H1 (cell line): ENCODE results near the gene SCP2. TPM values are rescaled to one million over a fixed set of nuclear protein-coding genes. Genes with fewer than 3 reads are reported as not detected.

Source experiments
- CTCF ChIA-PET: fragments of 300-600 bp; sonication (Branson Sonifier 250); formaldehyde crosslinking; loops from one replicate; lab custom pipeline; 2021; ENCODE audit not compliant: partially characterized antibody; lab: Charles Lee
- POLR2A ChIA-PET: fragments of 300-600 bp; sonication (Branson Sonifier 250); formaldehyde crosslinking; loops from one replicate; lab custom pipeline; 2021; ENCODE audit warnings: inconsistent platforms; ENCODE audit not compliant: partially characterized antibody; lab: Charles Lee
- DNase-seq, 2 experiments: peaks; one replicate each; pipeline versions ENCODE4 v3.0.0 to v3.0.0-alpha.2; 2010 to 2022; ENCODE audit warnings: low spot score in 2 of 2, low read depth in 1 of 2, mixed read lengths in 1 of 2
- FAIRE-seq: peaks from 2 replicates; lab custom pipeline; 2011; peaks lifted over from hg19 to GRCh38; lab: Jason Lieb, UNC
- H2AFZ ChIP-seq: 2 replicates; pipeline ENCODE4 v1.8.1; 2012; ENCODE audit warnings: low read length, inconsistent platforms
- H2AK5ac ChIP-seq: 2 replicates; pipeline ENCODE4 v1.6.1; 2013; ENCODE audit warnings: low read depth, low read length
- H2BK120ac ChIP-seq: replicated peaks from 2 replicates; pipeline ENCODE3; 2013; ENCODE audit warnings: low read depth, low read length, inconsistent platforms
- H2BK12ac ChIP-seq: 2 replicates; pipeline ENCODE4 v1.6.1; 2013; ENCODE audit warnings: low read depth, low read length
- H2BK15ac ChIP-seq: 2 replicates; pipeline ENCODE4 v1.6.1; 2013; ENCODE audit warnings: low read length
- H2BK20ac ChIP-seq: 2 replicates; pipeline ENCODE4 v1.6.1; 2013; ENCODE audit warnings: low read length
- H2BK5ac ChIP-seq: 2 replicates; pipeline ENCODE4 v1.6.1; 2013; ENCODE audit warnings: low read depth, low read length
- H3K14ac ChIP-seq: 2 replicates; pipeline ENCODE4 v1.6.1; 2013; ENCODE audit warnings: inconsistent platforms; ENCODE audit not compliant: insufficient read length
- H3K18ac ChIP-seq: 2 replicates; pipeline ENCODE4 v1.6.1; 2013; ENCODE audit warnings: low read length; ENCODE audit errors: extremely low read depth
- H3K23ac ChIP-seq: 2 replicates; pipeline ENCODE4 v1.6.1; 2013; ENCODE audit warnings: inconsistent platforms; ENCODE audit not compliant: insufficient read length
- H3K23me2 ChIP-seq: 2 replicates; pipeline ENCODE4 v1.6.1; 2013; ENCODE audit warnings: low read depth, low read length
- H3K27ac ChIP-seq: 2 replicates; pipeline ENCODE4 v1.6.1; 2011; ENCODE audit warnings: low read depth, low read length, inconsistent platforms
- H3K27me3 ChIP-seq, 4 experiments: replicated peaks in 1 of 4; 1 replicate in 1 of 4; 2 replicates in 3 of 4; pipeline versions ENCODE4 v1.6.1 to v1.8.1; 2011 to 2013; ENCODE audit warnings: low read length in 3 of 4, mild to moderate bottlenecking in 3 of 4, inconsistent platforms in 2 of 4, mixed read lengths in 2 of 4, moderate library complexity in 1 of 4; ENCODE audit not compliant: control insufficient read depth in 3 of 4, insufficient read depth in 3 of 4; ENCODE audit errors: extremely low read depth in 1 of 4
- H3K36me3 ChIP-seq, 4 experiments: 2 replicates each; pipeline versions ENCODE4 v1.6.1 to v1.8.1; 2011 to 2013; ENCODE audit warnings: mild to moderate bottlenecking in 4 of 4, low read length in 3 of 4, moderate library complexity in 2 of 4, control low read depth in 1 of 4, inconsistent platforms in 1 of 4; ENCODE audit not compliant: insufficient read depth in 4 of 4, control insufficient read depth in 2 of 4
- H3K4ac ChIP-seq: replicated peaks from 2 replicates; pipeline ENCODE3; 2013; ENCODE audit warnings: low read length, low read depth, mixed read lengths, inconsistent platforms; ENCODE audit not compliant: insufficient read length
- H3K4me1 ChIP-seq, 4 experiments: replicated peaks in 1 of 4; 1 replicate in 1 of 4; 2 replicates in 3 of 4; pipeline versions ENCODE4 v1.6.1 to v1.8.1; 2011 to 2013; ENCODE audit warnings: low read length in 3 of 4, inconsistent platforms in 2 of 4, mixed read lengths in 1 of 4; ENCODE audit not compliant: insufficient read depth in 4 of 4, control insufficient read depth in 3 of 4
- H3K4me2 ChIP-seq, 2 experiments: 2 replicates each; pipeline versions ENCODE4 v1.6.1 to v1.8.1; 2011 to 2013; ENCODE audit warnings: low read depth in 2 of 2, low read length in 2 of 2, control low read depth in 1 of 2, inconsistent platforms in 1 of 2, mild to moderate bottlenecking in 1 of 2; ENCODE audit not compliant: insufficient read depth in 1 of 2
- H3K4me3 ChIP-seq, 4 experiments: fragments of 200-600, 300-600 bp in 1 of 4; sonication (generic), shearing (Covaris generic), sonication (Bioruptor Twin) in 1 of 4; 2 replicates each; pipeline versions ENCODE4 v1.5.1 to v1.8.1; 2011 to 2016; ENCODE audit warnings: low read length in 4 of 4, low read depth in 3 of 4, control low read depth in 2 of 4, inconsistent platforms in 2 of 4, mild to moderate bottlenecking in 2 of 4, mixed read lengths in 1 of 4, moderate library complexity in 1 of 4; ENCODE audit not compliant: insufficient read depth in 2 of 4; ENCODE audit errors: extremely low read depth in 1 of 4
- H3K56ac ChIP-seq: replicated peaks from 2 replicates; pipeline ENCODE3; 2013; ENCODE audit warnings: low read depth, mild to moderate bottlenecking, mixed read lengths, low read length, inconsistent platforms; ENCODE audit not compliant: insufficient read length
- H3K79me1 ChIP-seq: 2 replicates; pipeline ENCODE4 v1.6.1; 2013; ENCODE audit warnings: low read depth, low read length, control low read depth
- H3K79me2 ChIP-seq, 2 experiments: 2 replicates each; pipeline versions ENCODE4 v1.6.1 to v1.8.1; 2012 to 2013; ENCODE audit warnings: low read length in 2 of 2, mild to moderate bottlenecking in 2 of 2, inconsistent platforms in 1 of 2; ENCODE audit not compliant: insufficient read depth in 2 of 2, control insufficient read depth in 1 of 2
- H3K9ac ChIP-seq, 4 experiments: replicated peaks in 1 of 4; 1 replicate in 1 of 4; 2 replicates in 3 of 4; pipeline versions ENCODE4 v1.6.1 to v1.8.1; 2011 to 2013; ENCODE audit warnings: low read depth in 3 of 4, low read length in 3 of 4, control low read depth in 2 of 4, mild to moderate bottlenecking in 2 of 4, moderate library complexity in 2 of 4, inconsistent platforms in 1 of 4; ENCODE audit errors: extremely low read depth in 1 of 4
- H3K9me3 ChIP-seq, 2 experiments: 2 replicates each; pipeline versions ENCODE4 v1.6.1 to v1.8.1; 2012 to 2013; ENCODE audit warnings: mild to moderate bottlenecking in 2 of 2, moderate library complexity in 2 of 2, control low read depth in 1 of 2, inconsistent platforms in 1 of 2, low read depth in 1 of 2, low read length in 1 of 2, mixed read lengths in 1 of 2; ENCODE audit not compliant: insufficient read depth in 2 of 2
- H4K20me1 ChIP-seq, 2 experiments: replicated peaks in 1 of 2; 2 replicates each; pipeline versions ENCODE3 to v1.8.1; 2011 to 2013; ENCODE audit warnings: inconsistent platforms in 2 of 2, low read length in 2 of 2, mild to moderate bottlenecking in 1 of 2; ENCODE audit not compliant: insufficient read depth in 2 of 2, control insufficient read depth in 1 of 2
- H4K5ac ChIP-seq: 2 replicates; pipeline ENCODE4 v1.6.1; 2013; ENCODE audit warnings: low read length, low read depth, mixed read lengths, inconsistent platforms; ENCODE audit not compliant: insufficient read length
- H4K8ac ChIP-seq: 2 replicates; pipeline ENCODE4 v1.8.0; 2013; ENCODE audit warnings: mild to moderate bottlenecking, moderate library complexity, low read length, inconsistent platforms; ENCODE audit not compliant: insufficient read depth; ENCODE audit errors: extremely low read depth
- H4K91ac ChIP-seq: replicated peaks from 2 replicates; pipeline ENCODE3; 2013; ENCODE audit warnings: low read length, mixed read lengths, inconsistent platforms; ENCODE audit not compliant: insufficient read length
- EP300 ChIP-seq, 2 experiments: IDR thresholded peaks; 1 replicate in 1 of 2; 2 replicates in 1 of 2; pipeline ENCODE4 v1.6.1; 2011 to 2012; ENCODE audit warnings: low read depth in 2 of 2, low read length in 2 of 2, mild to moderate bottlenecking in 2 of 2, borderline replicate concordance in 1 of 2, inconsistent platforms in 1 of 2, moderate library complexity in 1 of 2
- KDM1A ChIP-seq: fragments of 200-600, 300-600 bp; sonication (generic); IDR thresholded peaks from 2 replicates; pipeline ENCODE4 v1.7.1; 2016; ENCODE audit warnings: mild to moderate bottlenecking, low read length, borderline replicate concordance
- NRF1 ChIP-seq: IDR thresholded peaks from 2 replicates; pipeline ENCODE4 v1.6.1; 2011; ENCODE audit warnings: mild to moderate bottlenecking, low read depth, low read length, improper control_type of control experiment
- POLR2AphosphoS5 ChIP-seq: IDR thresholded peaks from 2 replicates; pipeline ENCODE4 v1.6.1; 2011; ENCODE audit warnings: low read depth, low read length
- POU5F1 ChIP-seq: IDR thresholded peaks from 2 replicates; pipeline ENCODE4 v1.6.1; 2011; ENCODE audit warnings: low read depth, mild to moderate bottlenecking, low read length, moderate library complexity
- RXRA ChIP-seq: IDR thresholded peaks from 2 replicates; pipeline ENCODE4 v1.6.1; 2011; ENCODE audit warnings: low read depth, mild to moderate bottlenecking, low read length, moderate library complexity; ENCODE audit not compliant: insufficient read depth
- SIX5 ChIP-seq: IDR thresholded peaks from 2 replicates; pipeline ENCODE4 v1.6.1; 2011; ENCODE audit warnings: mild to moderate bottlenecking, low read depth, low read length
- SP1 ChIP-seq: IDR thresholded peaks from 2 replicates; pipeline ENCODE4 v1.6.1; 2011; ENCODE audit warnings: low read depth, low read length
- TEAD4 ChIP-seq: IDR thresholded peaks from 2 replicates; pipeline ENCODE4 v1.6.1; 2012; ENCODE audit warnings: low read depth, low read length, inconsistent platforms, mixed read lengths
- WGBS, 2 experiments: shearing (Covaris generic) in 1 of 2; methylation state at CpG; one replicate each; pipeline versions ENCODE4 v1.1.6 to v1.1.7; 2013 to 2015; ENCODE audit warnings: low lambda C conversion rate in 2 of 2, mixed read lengths in 2 of 2, inconsistent platforms in 1 of 2, low coverage in 1 of 2, missing lambda C conversion rate in 1 of 2; ENCODE audit not compliant: insufficient replicate concordance in 2 of 2, insufficient coverage in 1 of 2, insufficient read length in 1 of 2; ENCODE audit errors: extremely low coverage in 1 of 2, missing lambda C conversion rate in 1 of 2; 5-methylcytosine and 5-hydroxymethylcytosine counted together
- polyA plus RNA-seq, 7 experiments: library from polyadenylated mRNA; depleted of rRNA in 3 of 7; stranded (reverse) in 5 of 7; unstranded in 2 of 7; fragments of >200 nt in 5 of 7; fragments of 200-250 nt in 2 of 7; gene quantifications; 1 replicate in 5 of 7; 2 replicates in 1 of 7; 4 replicates in 1 of 7; pipeline versions ENCODE4 v1.2.1 to v1.2.3, GENCODE V29; 2011 to 2013; ENCODE audit warnings: missing spikeins in 2 of 7, mixed read lengths in 2 of 7
- total RNA-seq: library from RNA; stranded (reverse); fragmentation: NEBNext Ultra II Directional; extraction: Animal tissue kit (Norgen Biotek cat#: 25700); gene quantifications from 2 replicates; pipeline ENCODE4 v1.2.1, GENCODE V29; 2021

SCP2 gene
- total and polyA plus RNA-seq, 2 of the 8 experiments (the other 6 are each of a cell fraction or from before 2014, with no cell fraction given) = 20.9 to 54.3 TPM

DNA sequence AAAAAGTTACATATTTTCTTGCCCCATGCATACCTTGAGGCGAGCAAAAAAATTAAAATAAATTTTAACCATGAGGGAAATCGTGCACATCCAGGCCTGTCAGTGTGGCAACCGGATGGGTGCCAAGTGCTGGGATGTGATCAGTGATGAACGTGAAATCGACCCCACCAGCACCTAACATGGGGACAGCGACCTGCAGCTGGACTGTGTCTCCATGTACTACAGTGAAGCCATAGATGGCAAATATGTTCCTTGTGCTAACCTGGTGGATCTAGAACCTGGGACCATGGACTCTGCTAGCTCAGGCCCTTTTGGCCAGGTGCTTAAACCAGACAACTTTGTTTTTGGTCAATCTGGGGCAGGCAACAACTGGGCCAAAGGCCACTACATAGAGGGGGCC lies 67.6 kb downstream of the SCP2 start:
- WGBS, 2 experiments = 85% methylated on average over 6 of the region's 6 CpGs; no CpG with 5 or more reads in 1 of the 2 experiments
- FAIRE-seq (no peak), DNase-seq (no peak)
- H2AFZ ChIP-seq = no peak overlapping the region
- ChIA-PET POLR2A (no interaction called here), CTCF (interaction anchor here (1.1 kb wide), 1 partner anchor 130 kb away, joined by 3 read pairs; no protein-coding TSS in a partner anchor)
- no peak overlapping the region for H2BK120ac ChIP-seq
- no peaks in the 10 kb centered on the region for H3K4me1 ChIP-seq
- no peak overlapping the region for H3K18ac ChIP-seq
- no peak overlapping the region for H3K9ac ChIP-seq
- H3K9me3 ChIP-seq = no peaks in the 10 kb centered on the region
- no peak overlapping the region for H3K56ac ChIP-seq
- no peaks in the 10 kb centered on the region for H3K79me2 ChIP-seq
- H3K27me3 ChIP-seq = no peaks in the 10 kb centered on the region
- H3K4me2 ChIP-seq = no peak overlapping the region
- H4K20me1 ChIP-seq = no peaks in the 10 kb centered on the region
- no peak overlapping the region for H2BK20ac ChIP-seq
- H3K23me2 ChIP-seq = no peaks in the 10 kb centered on the region
- H2BK5ac ChIP-seq = no peak overlapping the region
- no peaks in the 10 kb centered on the region for H3K36me3 ChIP-seq
- H3K14ac ChIP-seq = no peak overlapping the region
- H4K91ac ChIP-seq = no peak overlapping the region
- no peak overlapping the region for H2BK12ac ChIP-seq
- no peak for TF ChIP-seq POU5F1
- no peak for TF ChIP-seq KDM1A
- TF ChIP-seq EP300 (IDR thresholded peaks at IDR 0.05; ENCODE audit: borderline replicate concordance in 1 of 2, low read depth in 2 of 2, low read length in 2 of 2) = no peak
- TF ChIP-seq RXRA = no peak
- TF ChIP-seq NRF1 = no peak
- no peak for TF ChIP-seq SP1
- no peak for TF ChIP-seq SIX5
- no peak for TF ChIP-seq POLR2AphosphoS5
- TF ChIP-seq TEAD4 = no peak
- no peak overlapping the region for H3K4me3 ChIP-seq
- H4K8ac ChIP-seq = no peak overlapping the region
- no peak overlapping the region for H3K4ac ChIP-seq
- no peak overlapping the region for H4K5ac ChIP-seq
- H3K27ac ChIP-seq = no peak overlapping the region
- H2BK15ac ChIP-seq = no peak overlapping the region
- H3K23ac ChIP-seq = no peak overlapping the region
- H3K79me1 ChIP-seq = no peaks in the 10 kb centered on the region
- H2AK5ac ChIP-seq = no peak overlapping the region
